Activated CD4-positive, CD25-positive, alpha-beta regulatory T cell treated with anti-CD3 and anti-CD28 coated beads, Interleukin-2, amount 50 U/mL, for 24 hours (primary cell): ENCODE results near the gene PTH.

Experiments
- ATAC-seq, 2 donors: fragments of 150-1000 bp; cut with Tn5 transposase; one replicate each; pipeline ENCODE4 v1.10.0; 2021; ENCODE audit warnings: mild to moderate bottlenecking in 1 of 2, moderate library complexity in 1 of 2

PTH gene

GRCh38 chr11:13495929-13496328 is at the start of gene PTH:
Gene PTH, minus strand, starts transcription at chr11:13495997. Its CDS starts 3,142 bp downstream, at chr11:13492855.
- no peak for ATAC-seq

- ATAC-seq, result no peak
These were observed 42.2 kb upstream of the PTH start for GRCh38 chr11:13538044-13538443.

GRCh38 chr11:13535819-13536218 is 40.0 kb upstream of the PTH start:
- no peak for ATAC-seq

- ATAC-seq, result no peak
These were observed 38.6 kb upstream of the PTH start for GRCh38 chr11:13534358-13534757.

GRCh38 chr11:13525257-13525656 is 29.5 kb upstream of the PTH start:
- ATAC-seq, result no peak

- ATAC-seq, result no peak
These were observed 7.6 kb upstream of the PTH start for GRCh38 chr11:13503393-13503792.

GRCh38 chr11:13502492-13502891 is 6.7 kb upstream of the PTH start:
- ATAC-seq, result no peak

- no peak for ATAC-seq
These were observed 1.7 kb downstream of the PTH start for GRCh38 chr11:13494051-13494450.

GRCh38 chr11:13487661-13488030 is 8.2 kb downstream of the PTH start:
- ATAC-seq, result peak; percentile 33 to 69

GRCh38 chr11:13486926-13487660 is 8.7 kb downstream of the PTH start:
- ATAC-seq, result peak; percentile 85 to 88

GRCh38 chr11:13480198-13480597 is 15.6 kb downstream of the PTH start:
- ATAC-seq, result no peak

- ATAC-seq, result no peak
These were observed 16.1 kb downstream of the PTH start for GRCh38 chr11:13479688-13480087.

- no peak for ATAC-seq
These were observed 20.7 kb downstream of the PTH start for GRCh38 chr11:13475091-13475490.

GRCh38 chr11:13473013-13473722 is 22.6 kb downstream of the PTH start:
- no peak for ATAC-seq

- ATAC-seq, result no peak
These were observed 27.0 kb downstream of the PTH start for GRCh38 chr11:13468750-13469149.

- ATAC-seq, result no peak
These were observed 29.9 kb downstream of the PTH start for GRCh38 chr11:13465909-13466371.

GRCh38 chr11:13463779-13464290 is 32.0 kb downstream of the PTH start:
- ATAC-seq, result no peak

- peak; percentile 99 to 100 for ATAC-seq
These were observed 32.7 kb downstream of the PTH start, which contains the start of gene BTBD10 for GRCh38 chr11:13462901-13463778. Gene BTBD10, minus strand, starts transcription at chr11:13463222. Its CDS starts 18,098 bp downstream, at chr11:13445124.

GRCh38 chr11:13462311-13462900 is 33.4 kb downstream of the PTH start:
- peak; percentile 21 to 23 for ATAC-seq

GRCh38 chr11:13461291-13461690 is 34.5 kb downstream of the PTH start:
- no peak for ATAC-seq

- ATAC-seq, result no peak
These were observed 44.9 kb downstream of the PTH start for GRCh38 chr11:13450832-13451397.

- no peak for ATAC-seq
These were observed 46.3 kb downstream of the PTH start for GRCh38 chr11:13449522-13449921.
